ENCODE data around the gene RNF213.

- TF ChIP-seq CTCF (IDR thresholded peaks at IDR 0.05): no peak
- no peak for TF ChIP-seq POLR2A (IDR thresholded peaks at IDR 0.05)
These were observed 40.9 kb upstream of the RNF213 start for GRCh38 chr17:80219763-80220053.
